Karpas-422 (cell line): ENCODE measurements around the gene EXOSC7. TPM values are rescaled to one million over a fixed set of nuclear protein-coding genes. Genes with fewer than 3 reads are reported as not detected.

Experiments
- DNase-seq: peaks from one replicate; pipeline ENCODE4 v3.0.0-alpha.2; 2015
- H2AFZ ChIP-seq: fragments of 200-600 bp; sonication (generic); 2 replicates; pipeline ENCODE4 v1.6.1; 2014; ENCODE audit warnings: antibody characterized with exemption, low read length, mixed read lengths
- H3K27ac ChIP-seq: fragments of 200-600 bp; sonication (generic); 2 replicates; pipeline ENCODE4 v1.5.1; 2014; ENCODE audit warnings: mild to moderate bottlenecking, low read length, moderate library complexity
- H3K27me3 ChIP-seq: fragments of 200-600 bp; sonication (generic); 2 replicates; pipeline ENCODE4 v1.6.1; 2014; ENCODE audit warnings: low read length, mixed read lengths
- H3K36me3 ChIP-seq: fragments of 200-600 bp; sonication (generic); 2 replicates; pipeline ENCODE4 v1.6.1; 2014; ENCODE audit warnings: low read length, mixed read lengths; ENCODE audit not compliant: insufficient read depth
- H3K4me1 ChIP-seq: fragments of 200-600 bp; sonication (generic); 2 replicates; pipeline ENCODE4 v1.6.1; 2014; ENCODE audit warnings: mild to moderate bottlenecking, low read length, mixed read lengths
- H3K4me2 ChIP-seq: fragments of 200-600 bp; sonication (generic); 2 replicates; pipeline ENCODE4 v1.6.1; 2014; ENCODE audit warnings: low read length, low read depth, mild to moderate bottlenecking; ENCODE audit not compliant: poor library complexity, severe bottlenecking
- H3K4me3 ChIP-seq: fragments of 200-600 bp; sonication (generic); 2 replicates; pipeline ENCODE4 v1.5.1; 2014; ENCODE audit warnings: mild to moderate bottlenecking, antibody characterized with exemption, low read length, mixed read lengths
- H3K79me2 ChIP-seq: fragments of 200-600 bp; sonication (generic); 2 replicates; pipeline ENCODE4 v1.6.1; 2014; ENCODE audit warnings: mild to moderate bottlenecking, low read length, mixed read lengths
- H3K9ac ChIP-seq: fragments of 200-600 bp; sonication (generic); 2 replicates; pipeline ENCODE4 v1.6.0; 2014; ENCODE audit warnings: low read length
- H3K9me2 ChIP-seq: fragments of 200-600 bp; sonication (generic), shearing (Covaris generic); replicated peaks from 2 replicates; pipeline ENCODE4 v1.6.0; 2014; ENCODE audit warnings: mild to moderate bottlenecking, low read length, moderate library complexity; ENCODE audit not compliant: insufficient read depth
- H3K9me3 ChIP-seq: fragments of 300-700, 200-600 bp; sonication (generic); 2 replicates; pipeline ENCODE4 v1.6.1; 2014; ENCODE audit warnings: low read length, mixed read lengths
- H4K20me1 ChIP-seq: fragments of 200-600 bp; sonication (generic); 2 replicates; pipeline ENCODE4 v1.6.1; 2014; ENCODE audit warnings: mild to moderate bottlenecking, antibody characterized with exemption, low read length, low read depth; ENCODE audit not compliant: insufficient read depth
- total RNA-seq: library from RNA; depleted of rRNA; stranded (reverse); fragments of >200 nt; shearing (Covaris generic); gene quantifications from 2 replicates; pipeline ENCODE4 v1.2.3, GENCODE V29; 2014; ENCODE audit warnings: low replicate concordance

The EXOSC7 gene
- total RNA-seq, 1 experiment from 2014 or later: 67.1 TPM

GRCh38 chr3:44963571-44964325 lies 12.3 kb upstream of the EXOSC7 start:
- Histone ChIP-seq H3K4me1 (peaks cover 83% of the 10 kb centered on the region), H3K27ac (no peak overlapping the region), H3K9me3 (no peaks in the 10 kb centered on the region), H3K27me3 (no peaks in the 10 kb centered on the region), H3K4me3 (no peak overlapping the region), H2AFZ (no peak overlapping the region), H3K36me3 (no peaks in the 10 kb centered on the region), H4K20me1 (no peaks in the 10 kb centered on the region; the same call in 1 of the 2 replicates), H3K79me2 (peaks cover 98% of the 10 kb centered on the region), H3K9ac (no peak overlapping the region), H3K4me2 (no peak overlapping the region), H3K9me2 (no peaks in the 10 kb centered on the region)
- DNase-seq: no peak

- Histone ChIP-seq H3K9me3 (no peaks in the 10 kb centered on the region), H3K27me3 (no peaks in the 10 kb centered on the region), H3K9me2 (no peaks in the 10 kb centered on the region), H4K20me1 (no peaks in the 10 kb centered on the region; the same call in 1 of the 2 replicates), H3K9ac (no peak overlapping the region), H2AFZ (no peak overlapping the region), H3K4me2 (no peak overlapping the region), H3K4me3 (no peak overlapping the region), H3K79me2 (peaks cover 98% of the 10 kb centered on the region), H3K27ac (no peak overlapping the region; the same call in 1 of the 2 replicates), H3K4me1 (peaks cover 88% of the 10 kb centered on the region), H3K36me3 (peaks cover 2% of the 10 kb centered on the region; the same call in 1 of the 2 replicates)
- no peak for DNase-seq
Observed at GRCh38 chr3:44965165-44965564, 10.9 kb upstream of the EXOSC7 start.

DNA sequence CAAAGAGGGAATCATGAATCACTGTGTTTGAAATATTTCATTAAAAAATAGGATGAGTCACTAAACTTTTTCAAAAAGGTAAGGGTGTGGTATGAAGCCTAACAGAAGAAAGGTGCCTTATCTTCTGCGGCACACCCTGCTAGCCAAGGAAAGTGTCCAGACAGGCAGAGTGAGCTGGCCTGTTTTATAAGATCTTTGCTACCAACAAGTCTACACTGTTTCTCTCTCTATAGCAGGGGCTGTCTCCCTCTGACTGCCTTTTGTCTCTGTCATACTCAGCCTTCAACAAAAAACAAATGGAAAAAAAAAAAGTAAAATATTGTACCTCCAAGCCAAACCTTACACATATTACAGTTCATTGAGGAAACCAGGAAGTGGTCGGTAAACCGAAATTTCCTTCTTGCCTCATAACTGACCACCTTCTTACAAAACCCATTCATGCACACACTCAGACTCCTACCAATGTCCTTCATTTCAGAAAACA lies 9.2 kb upstream of the EXOSC7 start:
- H4K20me1 ChIP-seq: no peaks in the 10 kb centered on the region; the same call in 1 of the 2 replicates
- peaks cover 96% of the 10 kb centered on the region for H3K4me1 ChIP-seq
- H3K4me3 ChIP-seq: no peak overlapping the region
- peaks cover 4% of the 10 kb centered on the region; the same call in 1 of the 2 replicates for H3K36me3 ChIP-seq
- H2AFZ ChIP-seq: no peak overlapping the region
- H3K9me2 ChIP-seq: no peaks in the 10 kb centered on the region
- peak overlapping the region; percentile 23; the same call in 1 of the 2 replicates for H3K27ac ChIP-seq
- H3K9me3 ChIP-seq: no peaks in the 10 kb centered on the region
- peaks cover 100% of the 10 kb centered on the region for H3K79me2 ChIP-seq
- DNase-seq: no peak
- no peaks in the 10 kb centered on the region for H3K27me3 ChIP-seq
- H3K9ac ChIP-seq: no peak overlapping the region
- no peak overlapping the region for H3K4me2 ChIP-seq

DNA sequence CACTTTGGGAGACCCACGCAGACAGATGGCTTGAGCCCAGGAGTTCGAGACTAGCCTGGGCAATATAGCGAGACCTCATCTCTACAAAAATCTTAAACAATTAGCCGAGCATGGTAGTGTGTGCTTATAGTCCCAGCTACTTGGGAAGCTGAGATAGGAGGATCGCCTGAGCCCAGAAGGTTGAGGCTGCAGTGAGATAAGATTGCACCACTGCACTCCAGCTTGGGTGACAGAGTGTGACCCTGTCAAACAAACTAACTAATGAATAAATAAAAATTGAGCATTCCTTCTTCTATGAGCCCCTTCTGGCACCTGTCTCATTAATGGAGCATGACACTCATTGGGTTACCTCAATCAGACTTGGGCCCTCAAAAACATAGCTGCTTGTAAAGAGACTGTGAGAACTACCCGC lies 7.6 kb upstream of the EXOSC7 start:
- no peaks in the 10 kb centered on the region for H3K9me2 ChIP-seq
- peaks cover 96% of the 10 kb centered on the region for H3K4me1 ChIP-seq
- H3K9ac ChIP-seq: no peak overlapping the region
- peaks cover 4% of the 10 kb centered on the region; the same call in 1 of the 2 replicates for H3K36me3 ChIP-seq
- H3K4me3 ChIP-seq: no peak overlapping the region
- no peak for DNase-seq
- peaks cover 100% of the 10 kb centered on the region for H3K79me2 ChIP-seq
- no peaks in the 10 kb centered on the region for H3K27me3 ChIP-seq
- no peaks in the 10 kb centered on the region for H4K20me1 ChIP-seq
- H3K27ac ChIP-seq: peak overlapping the region; percentile 69
- no peak overlapping the region for H3K4me2 ChIP-seq
- H2AFZ ChIP-seq: no peak overlapping the region
- H3K9me3 ChIP-seq: no peaks in the 10 kb centered on the region

DNA sequence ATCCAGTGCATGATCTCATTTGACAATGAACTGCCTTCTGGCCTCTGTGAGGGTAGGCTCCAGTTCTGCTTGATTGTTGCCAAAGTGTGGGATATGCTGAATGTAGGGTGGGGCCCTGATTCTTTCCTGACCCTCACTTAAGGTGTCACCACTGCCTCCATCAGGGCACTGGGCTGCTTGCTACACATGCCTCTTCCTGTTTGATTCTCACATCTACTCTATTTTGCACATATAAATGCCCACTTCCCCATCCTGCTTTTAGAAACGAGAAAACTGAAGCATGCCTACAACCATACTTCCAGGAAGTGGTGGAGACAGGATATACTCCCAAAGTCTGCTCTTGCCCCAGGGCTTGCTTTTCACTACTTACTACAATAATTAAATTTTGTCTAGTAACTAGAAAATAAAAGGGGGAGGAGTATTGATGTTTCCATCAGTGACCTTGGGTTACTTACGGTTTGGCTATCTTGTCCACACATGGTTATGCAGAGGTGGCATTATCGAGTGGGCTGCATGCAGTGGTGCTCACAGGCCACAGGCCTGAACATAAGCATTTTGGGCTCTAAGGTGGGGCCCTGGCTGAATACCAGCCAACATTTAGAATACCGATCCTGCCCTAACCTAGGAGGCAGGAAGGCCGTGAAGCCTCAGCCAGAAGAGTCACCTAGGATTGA lies 6.8 kb upstream of the EXOSC7 start:
- H3K27me3 ChIP-seq: no peaks in the 10 kb centered on the region
- H3K79me2 ChIP-seq: peaks cover 100% of the 10 kb centered on the region
- H3K9me3 ChIP-seq: no peaks in the 10 kb centered on the region
- peaks cover 94% of the 10 kb centered on the region for H3K4me1 ChIP-seq
- peaks cover 4% of the 10 kb centered on the region; the same call in 1 of the 2 replicates for H3K36me3 ChIP-seq
- H3K4me2 ChIP-seq: peak overlapping the region; percentile 48
- no peak overlapping the region for H2AFZ ChIP-seq
- H4K20me1 ChIP-seq: no peaks in the 10 kb centered on the region; the same call in 1 of the 2 replicates
- H3K9me2 ChIP-seq: no peaks in the 10 kb centered on the region
- peak overlapping the region; percentile 69 for H3K27ac ChIP-seq
- peak; percentile 66 for DNase-seq
- no peak overlapping the region; the same call in 1 of the 2 replicates for H3K9ac ChIP-seq
- no peak overlapping the region; the same call in 1 of the 2 replicates for H3K4me3 ChIP-seq

DNA sequence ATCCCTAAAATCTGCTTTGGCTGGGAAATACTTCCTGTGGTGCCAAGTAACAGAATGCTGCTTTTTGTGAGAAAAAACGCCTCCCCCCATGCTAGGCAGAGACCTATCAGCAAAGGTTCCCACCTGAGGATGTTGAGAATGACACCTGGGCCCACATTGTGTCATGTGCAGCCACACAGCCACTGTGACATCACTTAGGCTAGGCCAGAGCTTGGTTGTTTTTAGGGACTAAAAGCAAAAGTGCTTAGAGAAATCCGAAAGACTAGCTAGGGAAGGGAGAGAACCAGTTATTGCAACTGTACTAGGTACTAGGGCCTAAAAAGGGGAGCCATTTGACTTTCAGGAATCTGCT lies 6.2 kb upstream of the EXOSC7 start:
- DNase-seq: no peak
- Histone ChIP-seq H3K79me2 (peaks cover 100% of the 10 kb centered on the region), H2AFZ (no peak overlapping the region), H3K36me3 (peaks cover 4% of the 10 kb centered on the region; the same call in 1 of the 2 replicates), H3K9ac (no peak overlapping the region; the same call in 1 of the 2 replicates), H3K27ac (peak overlapping the region; percentile 69), H3K27me3 (no peaks in the 10 kb centered on the region), H3K9me3 (no peaks in the 10 kb centered on the region), H3K4me3 (no peak overlapping the region; the same call in 1 of the 2 replicates), H3K4me2 (peak overlapping the region; percentile 48), H3K9me2 (no peaks in the 10 kb centered on the region), H4K20me1 (no peaks in the 10 kb centered on the region; the same call in 1 of the 2 replicates), H3K4me1 (peaks cover 94% of the 10 kb centered on the region)

- DNase-seq: no peak
- no peak overlapping the region for H3K4me2 ChIP-seq
- peak overlapping the region; percentile 23; the same call in 1 of the 2 replicates for H3K27ac ChIP-seq
- H2AFZ ChIP-seq: no peak overlapping the region
- no peaks in the 10 kb centered on the region for H3K27me3 ChIP-seq
- H4K20me1 ChIP-seq: peaks cover 7% of the 10 kb centered on the region; the same call in 1 of the 2 replicates
- peaks cover 99% of the 10 kb centered on the region for H3K79me2 ChIP-seq
- no peak overlapping the region for H3K9ac ChIP-seq
- no peaks in the 10 kb centered on the region for H3K9me3 ChIP-seq
- H3K9me2 ChIP-seq: no peaks in the 10 kb centered on the region
- H3K4me3 ChIP-seq: no peak overlapping the region
- peaks cover 4% of the 10 kb centered on the region; the same call in 1 of the 2 replicates for H3K36me3 ChIP-seq
- H3K4me1 ChIP-seq: peaks cover 85% of the 10 kb centered on the region
Observed at GRCh38 chr3:44970926-44971490, 5.0 kb upstream of the EXOSC7 start.
